Measurements from ENCODE around the gene PACRG. TPM values are rescaled to one million over a fixed set of nuclear protein-coding genes. Genes with fewer than 3 reads are reported as not detected.

The PACRG gene
- total RNA-seq, 1 donor from 2014 or later = 7.9 TPM

DNA sequence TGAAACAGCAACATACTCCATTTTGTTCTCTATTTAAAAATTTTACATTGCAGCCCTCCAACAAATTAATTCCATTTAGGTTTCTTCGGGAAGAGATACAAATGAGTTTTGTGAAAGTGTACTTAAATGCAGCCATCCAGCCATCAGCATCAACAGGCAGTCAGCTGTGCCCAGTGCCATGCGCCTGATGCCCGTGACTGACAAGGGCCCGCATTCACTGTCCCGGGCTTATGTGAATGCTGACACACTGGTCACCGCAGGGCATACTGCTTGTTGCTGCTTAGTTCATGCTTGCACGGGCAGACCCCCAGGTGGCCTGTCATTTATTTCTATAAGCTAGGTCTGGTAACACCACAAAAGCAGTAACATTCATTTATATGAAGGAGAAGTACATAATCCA lies 461.8 kb downstream of the PACRG start:
- ATAC-seq (no peak), DNase-seq (ENCODE audit: missing footprints) (no peak)
- intact Hi-C loops (cut with DNase I) = loop anchor here (10.0 kb wide), 1 partner anchor 365 kb away; no protein-coding TSS in a partner anchor

DNA sequence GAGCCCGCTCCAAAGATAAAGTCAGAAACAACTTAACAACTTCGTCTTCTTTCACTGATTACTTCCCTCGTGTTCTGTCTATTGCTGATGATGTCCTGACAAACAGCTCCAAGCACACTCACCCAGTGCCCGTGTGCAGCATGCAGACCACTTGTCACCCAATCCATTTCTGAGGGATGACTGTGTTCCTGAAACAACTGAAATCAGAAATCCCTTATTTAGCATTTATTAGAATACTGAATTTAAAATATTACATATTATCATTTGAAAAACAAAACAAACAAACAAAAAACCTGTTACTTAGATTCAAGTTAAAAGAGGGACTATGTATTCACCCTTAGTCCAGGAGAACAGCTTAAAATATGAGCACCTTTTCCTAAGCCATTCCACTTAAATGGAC lies 463.0 kb downstream of the PACRG start:
- DNase-seq (ENCODE audit: missing footprints) = no peak
- intact Hi-C loops (cut with DNase I) = no loop called here
- ATAC-seq = no peak

DNA sequence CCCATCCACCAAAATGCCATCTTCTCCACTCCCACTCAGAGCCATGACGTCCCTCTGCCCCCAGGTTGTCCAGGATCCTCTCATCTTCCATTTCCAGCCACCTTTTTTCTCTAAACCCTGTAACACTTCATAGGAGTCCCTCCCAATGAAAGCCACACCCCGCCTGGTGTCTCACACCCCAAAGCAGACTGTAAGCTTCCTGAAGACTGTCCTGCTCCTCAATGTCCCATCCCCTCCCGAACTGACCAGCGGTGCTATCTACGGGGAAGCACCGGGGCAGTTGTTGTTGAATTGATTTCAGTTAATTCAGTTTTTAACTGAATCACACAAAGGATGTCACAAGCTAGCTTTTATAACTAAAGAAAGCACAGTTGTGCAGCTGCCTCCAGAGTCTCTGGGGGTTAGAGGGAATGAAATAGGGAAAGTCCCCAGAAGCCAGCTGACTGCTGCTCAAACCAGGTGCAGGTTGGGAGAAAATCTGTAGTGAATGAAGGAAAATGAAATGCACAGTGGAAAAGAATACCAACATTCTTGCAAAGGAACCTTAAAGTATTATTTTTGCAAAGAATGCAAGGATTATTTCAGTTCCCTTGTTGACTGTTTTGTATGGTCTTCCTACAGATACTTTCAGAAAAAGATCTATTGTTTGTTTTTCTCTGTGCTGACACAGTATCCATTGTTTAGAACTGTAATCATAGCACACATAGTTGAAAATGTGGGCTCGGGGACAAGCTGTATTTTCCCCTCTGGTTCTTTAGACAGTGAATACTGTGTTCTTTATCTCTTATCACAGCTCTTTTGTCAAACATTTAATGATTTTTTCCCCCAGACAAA lies 464.1 kb downstream of the PACRG start:
- no peak for DNase-seq (ENCODE audit: missing footprints)
- intact Hi-C loops (cut with DNase I) = no loop called here
- peak; percentile 23 for ATAC-seq

DNA sequence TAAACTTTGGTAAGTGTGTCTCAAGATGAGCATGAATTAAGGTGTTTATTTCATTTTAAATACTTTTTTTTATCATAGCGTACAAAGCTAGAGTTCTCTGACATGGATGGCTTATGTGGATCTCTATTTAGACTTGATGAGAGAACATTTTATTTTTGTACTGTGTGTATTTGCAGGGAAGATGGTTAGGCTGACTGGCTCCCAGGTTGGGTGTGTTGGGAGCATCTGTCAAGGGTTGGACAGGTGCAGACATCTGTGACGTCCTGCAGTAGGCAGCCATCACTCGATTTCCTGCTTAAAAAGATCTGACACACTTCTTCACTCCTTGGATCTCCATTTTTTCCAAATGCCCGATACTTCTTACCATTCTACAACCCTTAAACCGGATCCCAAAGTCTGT lies 464.8 kb downstream of the PACRG start:
- intact Hi-C loops (cut with DNase I) = no loop called here
- no peak for DNase-seq (ENCODE audit: missing footprints)
- ATAC-seq = no peak

DNA sequence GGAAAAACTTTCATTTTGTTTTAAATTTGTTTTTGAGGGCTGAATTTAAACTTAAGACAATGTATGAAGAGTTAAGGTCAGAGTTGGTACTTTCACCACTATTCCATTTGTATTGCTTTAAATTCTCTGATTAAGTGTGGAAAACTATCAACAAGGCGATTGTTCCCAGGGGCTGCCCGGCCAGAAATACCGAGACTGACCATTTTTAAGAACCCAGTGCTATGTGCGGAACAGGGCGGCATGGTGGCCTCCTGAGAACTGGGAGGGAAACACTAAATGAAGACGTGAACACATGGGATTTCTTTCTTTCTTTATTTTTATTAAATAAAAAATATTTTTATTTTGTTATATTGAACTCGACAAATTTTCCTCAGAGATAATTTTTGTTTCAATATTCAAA lies 465.6 kb downstream of the PACRG start:
- no peak for ATAC-seq
- DNase-seq (ENCODE audit: missing footprints) = no peak
- intact Hi-C loops (cut with DNase I) = no loop called here

DNA sequence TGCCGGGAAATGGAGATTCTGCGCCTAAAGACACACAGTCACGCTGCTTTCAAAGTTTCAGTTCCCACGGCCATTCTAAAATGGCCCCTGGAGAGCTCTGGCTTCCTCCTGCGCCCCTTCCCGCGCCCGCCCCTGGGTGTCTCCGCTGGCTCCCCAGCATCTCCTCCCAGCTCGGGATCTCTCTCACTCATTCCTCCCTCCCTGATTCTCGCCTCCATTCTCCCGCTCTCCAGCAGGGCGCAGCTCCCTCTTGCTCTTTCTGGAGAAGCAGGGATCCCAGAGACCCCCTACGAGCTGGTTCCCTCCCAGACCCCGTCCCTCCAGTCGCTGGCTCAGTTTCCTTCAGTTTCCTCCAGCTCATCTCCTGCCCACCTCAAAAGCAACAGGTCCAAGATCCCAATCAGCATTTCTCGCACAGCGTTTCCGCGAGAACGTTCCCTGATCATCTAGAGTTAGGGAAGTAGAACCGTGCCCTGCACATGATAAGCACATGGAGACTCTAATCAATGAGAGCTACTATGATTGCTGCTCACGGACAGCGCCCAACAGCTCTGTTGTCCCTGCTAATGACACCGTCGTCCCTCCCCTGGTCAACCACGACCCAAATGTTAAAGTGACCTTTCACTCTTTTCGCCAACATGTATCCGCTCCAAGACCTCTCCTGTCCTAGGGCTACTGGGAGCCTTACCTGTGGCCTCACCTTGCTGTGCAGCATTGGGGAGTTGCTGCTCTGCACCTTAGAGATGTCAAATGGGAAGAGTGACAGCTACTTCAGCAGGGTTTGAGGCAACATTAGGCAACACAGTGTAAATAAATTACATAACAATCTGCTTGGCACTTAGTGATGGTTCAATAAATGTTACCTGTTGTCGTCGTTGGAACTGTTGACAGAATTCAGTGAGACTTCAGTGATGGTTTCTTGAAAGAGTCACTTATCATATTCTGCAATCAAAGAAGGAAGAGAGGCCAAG lies 468.2 kb downstream of the PACRG start:
- DNase-seq (ENCODE audit: missing footprints) (no peak), ATAC-seq (no peak)
- intact Hi-C loops (cut with DNase I) = no loop called here

DNA sequence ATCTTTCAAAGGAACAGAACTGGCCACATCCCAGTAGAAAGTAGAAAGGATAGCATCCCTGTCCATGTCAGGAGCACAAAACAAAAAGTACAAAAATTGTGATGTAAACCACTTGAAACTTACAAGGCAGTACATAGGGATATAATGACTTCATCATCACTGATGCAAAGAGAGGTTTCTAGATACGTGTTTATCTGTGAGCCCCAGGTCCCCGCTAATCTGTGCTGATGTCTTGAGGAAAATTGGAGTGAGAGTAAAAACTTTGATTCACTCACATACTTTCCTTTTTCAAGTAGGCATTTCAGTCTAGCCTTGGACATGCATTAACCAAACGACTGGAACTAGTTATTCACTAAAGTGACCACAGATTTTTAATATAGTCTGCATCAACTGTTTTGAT lies 470.1 kb downstream of the PACRG start:
- DNase-seq (ENCODE audit: missing footprints) (no peak), ATAC-seq (no peak)
- intact Hi-C loops (cut with DNase I) = no loop called here

DNA sequence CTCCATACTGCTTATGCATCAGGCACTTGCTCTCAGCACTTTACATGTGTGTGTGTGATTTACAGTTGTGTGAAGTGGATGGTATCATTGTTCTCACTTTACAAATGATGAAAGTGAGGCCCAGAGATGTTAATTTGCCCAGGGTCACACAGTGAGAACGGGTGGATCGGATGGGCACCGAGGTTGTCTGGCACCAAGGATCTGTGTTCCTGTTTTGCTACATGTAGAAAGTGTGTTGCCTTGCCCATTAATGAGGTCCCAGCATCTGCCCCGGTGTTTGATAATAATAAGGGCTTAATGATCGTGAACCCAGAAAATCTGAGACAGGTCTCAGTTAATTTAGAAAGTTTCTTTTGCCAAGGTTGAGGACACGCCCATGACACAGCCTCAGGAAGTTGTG lies 470.6 kb downstream of the PACRG start:
- intact Hi-C loops (cut with DNase I) = no loop called here
- ATAC-seq (no peak), DNase-seq (ENCODE audit: missing footprints) (no peak)

DNA sequence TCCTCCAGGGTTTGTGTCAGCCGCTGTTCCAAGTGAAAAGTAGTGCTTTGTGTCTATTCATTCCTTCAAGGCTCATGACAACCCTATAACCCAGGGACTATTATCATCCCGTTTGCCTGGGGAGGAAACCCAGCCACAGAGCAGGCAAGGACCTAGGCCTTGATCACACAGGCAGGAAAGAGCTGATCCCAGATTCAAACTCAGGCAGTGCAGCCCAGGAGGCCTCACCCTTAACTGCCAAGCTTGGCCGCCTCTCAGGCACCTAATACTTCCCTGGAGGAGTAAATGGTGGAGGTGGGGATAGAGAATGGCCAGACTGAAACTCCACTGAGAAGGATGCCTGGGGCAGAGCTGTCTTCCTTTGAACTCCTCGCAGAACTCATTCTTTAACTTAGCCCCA lies 471.6 kb downstream of the PACRG start:
- intact Hi-C loops (cut with DNase I) = no loop called here
- no peak for DNase-seq (ENCODE audit: missing footprints)
- no peak for ATAC-seq

DNA sequence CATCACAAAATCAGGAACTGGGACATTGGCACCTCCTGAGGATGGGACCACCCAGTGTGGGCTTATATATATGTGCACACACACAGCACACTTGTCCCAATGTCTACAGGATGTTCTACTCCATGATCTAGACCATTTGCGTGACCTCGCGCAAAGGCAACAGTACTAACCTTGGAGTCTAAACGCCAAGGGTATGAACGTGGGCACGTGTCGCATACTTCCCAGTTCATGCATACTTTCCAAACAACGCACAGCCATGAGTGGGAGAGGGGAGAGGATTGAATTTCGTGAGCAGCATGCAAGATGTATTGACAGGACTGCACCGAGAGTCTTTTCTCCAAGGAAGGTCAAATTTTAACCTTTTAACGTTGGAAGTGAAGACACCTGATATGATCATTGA lies 472.5 kb downstream of the PACRG start:
- DNase-seq (ENCODE audit: missing footprints) (no peak), ATAC-seq (no peak)
- intact Hi-C loops (cut with DNase I) = no loop called here

DNA sequence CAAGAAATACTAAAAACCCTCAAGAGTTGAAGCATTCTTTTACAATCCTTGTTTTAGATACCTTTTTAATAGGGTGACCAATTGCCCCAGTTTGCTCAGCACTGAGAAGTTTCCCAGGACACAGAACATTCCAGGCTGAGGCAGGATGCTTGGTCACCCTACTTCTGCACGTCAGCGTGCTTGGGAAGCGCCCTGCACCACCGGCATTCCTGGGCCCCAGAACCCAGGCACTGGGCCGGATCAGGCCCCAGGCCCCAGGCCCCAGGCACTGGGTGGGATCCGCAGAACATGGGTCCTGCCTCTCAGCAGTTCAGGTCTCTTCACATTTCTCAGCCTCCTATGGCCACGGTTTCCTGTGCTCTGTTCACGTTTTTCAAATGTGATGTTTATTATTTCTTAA lies 472.9 kb downstream of the PACRG start:
- ATAC-seq (no peak), DNase-seq (ENCODE audit: missing footprints) (no peak)
- intact Hi-C loops (cut with DNase I) = no loop called here

DNA sequence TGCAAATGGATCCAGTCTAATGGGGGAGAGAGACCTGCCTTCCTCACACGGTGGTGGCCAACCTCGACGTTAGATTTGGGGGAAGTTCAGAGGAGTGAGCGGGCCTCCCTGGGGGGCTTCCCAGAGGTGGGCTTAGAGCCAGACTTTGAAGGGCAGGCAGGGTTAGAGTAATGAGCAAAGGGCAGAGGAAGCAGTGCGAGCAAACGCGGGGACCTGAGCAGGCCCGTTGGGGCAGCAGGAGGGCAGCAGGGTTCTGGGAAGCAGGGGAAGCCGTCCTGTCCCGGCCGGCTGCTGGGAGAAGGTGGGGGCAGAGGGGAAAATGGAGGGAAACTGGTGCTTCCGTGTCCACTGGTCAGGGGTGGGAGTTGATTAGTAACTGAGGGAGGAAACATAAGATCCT lies 474.1 kb downstream of the PACRG start:
- DNase-seq (ENCODE audit: missing footprints) (no peak), ATAC-seq (no peak)
- intact Hi-C loops (cut with DNase I) = no loop called here

DNA sequence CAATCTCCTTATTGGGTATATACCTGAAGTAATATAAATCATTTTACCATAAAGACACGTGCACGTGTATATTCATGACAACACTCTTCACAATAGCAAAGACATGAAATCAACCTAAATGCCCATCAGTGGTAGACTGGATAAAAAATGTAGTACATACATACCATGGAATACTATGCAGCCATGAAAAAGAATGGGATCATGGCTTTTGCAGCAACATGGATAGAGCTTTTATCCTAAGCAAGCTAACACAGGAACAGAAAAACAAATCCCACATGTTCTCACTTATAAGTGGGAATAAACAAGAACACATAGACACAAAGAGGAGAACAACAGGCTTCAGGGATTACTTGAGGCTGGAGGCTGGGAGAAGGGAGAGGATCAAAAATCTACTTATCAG lies 478.4 kb downstream of the PACRG start:
- DNase-seq (ENCODE audit: missing footprints) (no peak), ATAC-seq (no peak)
- intact Hi-C loops (cut with DNase I) = loop anchor here (5.0 kb wide), 1 partner anchor 56 kb away; no protein-coding TSS in a partner anchor

DNA sequence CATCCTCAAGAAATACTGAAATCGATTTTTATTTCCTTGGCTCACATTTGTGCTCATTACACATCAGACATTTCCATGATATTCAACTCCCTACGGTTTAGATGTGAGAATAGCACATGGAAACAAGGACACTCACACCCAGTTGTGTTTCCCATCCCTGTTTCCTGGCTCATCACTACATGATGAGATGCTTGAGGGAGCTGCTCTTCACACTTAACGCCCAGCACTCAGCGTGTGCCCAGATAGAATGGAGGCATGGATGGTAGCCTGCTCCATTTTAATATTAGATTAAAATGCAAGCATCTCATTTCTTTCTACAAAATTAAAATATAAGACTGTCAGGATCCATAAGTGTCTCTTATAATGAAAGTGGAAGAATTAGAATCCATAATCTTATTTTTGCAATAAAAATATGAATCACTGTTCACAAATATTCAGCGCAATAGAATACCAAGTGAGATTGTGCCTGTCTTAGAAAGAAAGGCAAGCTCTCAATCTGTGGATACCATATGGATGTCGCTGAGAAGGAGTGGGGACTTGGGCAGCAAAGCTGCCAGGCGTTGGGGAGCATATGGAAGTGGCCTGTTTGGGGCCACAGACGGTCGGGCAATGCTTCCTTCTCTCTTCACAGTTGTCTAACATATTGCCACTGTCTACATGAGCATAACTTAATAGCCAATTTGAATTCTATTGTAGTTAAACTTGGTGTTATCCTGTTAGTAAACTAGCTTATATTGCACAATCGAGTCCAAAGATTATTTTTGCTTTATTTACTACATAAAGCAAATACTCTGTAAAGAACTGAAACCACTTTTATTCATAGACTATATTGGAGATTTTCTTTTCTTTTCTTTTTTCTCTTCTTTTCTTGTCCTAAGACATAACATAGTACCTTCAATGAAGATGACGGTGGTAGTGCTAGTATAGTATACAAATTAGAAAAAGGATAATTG lies 479.9 kb downstream of the PACRG start:
- intact Hi-C loops (cut with DNase I) = loop anchor here (5.0 kb wide), 1 partner anchor 55 kb away; no protein-coding TSS in a partner anchor
- ATAC-seq (no peak), DNase-seq (ENCODE audit: missing footprints) (no peak)

DNA sequence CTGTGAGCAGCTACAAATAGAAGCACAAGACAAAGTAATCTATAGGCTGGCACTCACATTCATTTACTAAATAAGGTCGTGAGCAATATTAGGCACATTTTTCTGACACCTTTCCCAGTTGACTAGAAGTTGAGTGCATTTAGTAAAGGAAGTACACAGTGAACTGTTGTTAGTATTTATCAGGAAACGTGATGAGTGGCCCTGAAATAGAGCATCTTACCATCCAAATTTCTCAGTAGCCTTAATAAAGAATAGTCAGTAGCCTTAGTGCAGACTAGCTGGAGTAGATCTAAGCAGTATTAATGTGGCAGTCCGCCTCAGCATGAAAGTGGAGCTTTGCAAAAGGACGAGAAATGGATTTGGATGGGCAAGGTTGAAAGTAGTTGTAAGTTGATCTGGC lies 481.2 kb downstream of the PACRG start:
- DNase-seq (ENCODE audit: missing footprints) (no peak), ATAC-seq (peak; percentile 95)
- intact Hi-C loops (cut with DNase I) = loop anchor here (1.0 to 5.0 kb wide), 2 partner anchors 53 to 204 kb away; no protein-coding TSS in a partner anchor

DNA sequence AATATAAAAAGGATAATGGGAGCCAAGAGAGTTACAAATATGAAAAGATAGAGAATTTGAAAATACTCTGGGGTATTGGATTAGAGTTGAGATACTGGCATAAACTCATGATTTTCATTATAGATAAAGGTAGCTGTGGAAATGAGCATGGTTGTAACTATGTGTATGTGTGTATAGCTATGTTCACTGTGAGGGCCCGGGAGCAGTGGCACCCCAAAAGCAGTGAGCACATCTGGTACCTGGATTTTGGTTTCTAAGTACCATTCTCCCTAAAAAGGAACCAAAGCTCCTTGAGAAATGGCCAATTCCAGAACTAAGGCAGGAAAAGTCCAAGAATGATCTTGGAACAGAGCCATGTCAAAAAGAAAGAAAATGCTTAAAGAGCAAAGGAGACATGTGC lies 484.3 kb downstream of the PACRG start:
- DNase-seq (ENCODE audit: missing footprints) (no peak), ATAC-seq (no peak)
- intact Hi-C loops (cut with DNase I) = no loop called here

DNA sequence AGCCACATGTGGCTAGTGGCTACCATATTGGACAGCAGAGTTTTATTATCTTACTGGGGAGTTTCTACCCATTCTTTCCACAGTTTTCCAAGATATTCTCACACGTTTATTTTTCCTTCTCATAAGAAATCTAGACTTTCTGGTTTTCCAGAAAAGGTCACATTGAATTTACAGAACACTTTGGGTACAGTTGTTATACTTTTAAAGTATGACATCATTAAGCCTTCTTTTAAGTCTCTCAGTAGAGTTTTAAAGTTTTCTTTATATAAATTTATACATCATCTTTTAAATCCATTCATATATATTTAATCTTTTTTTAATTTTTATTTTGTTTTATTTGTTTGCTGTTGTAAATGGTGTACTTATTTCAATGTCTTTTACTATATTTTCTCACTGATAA lies 486.5 kb downstream of the PACRG start:
- ATAC-seq (no peak), DNase-seq (ENCODE audit: missing footprints) (no peak)
- intact Hi-C loops (cut with DNase I) = no loop called here

DNA sequence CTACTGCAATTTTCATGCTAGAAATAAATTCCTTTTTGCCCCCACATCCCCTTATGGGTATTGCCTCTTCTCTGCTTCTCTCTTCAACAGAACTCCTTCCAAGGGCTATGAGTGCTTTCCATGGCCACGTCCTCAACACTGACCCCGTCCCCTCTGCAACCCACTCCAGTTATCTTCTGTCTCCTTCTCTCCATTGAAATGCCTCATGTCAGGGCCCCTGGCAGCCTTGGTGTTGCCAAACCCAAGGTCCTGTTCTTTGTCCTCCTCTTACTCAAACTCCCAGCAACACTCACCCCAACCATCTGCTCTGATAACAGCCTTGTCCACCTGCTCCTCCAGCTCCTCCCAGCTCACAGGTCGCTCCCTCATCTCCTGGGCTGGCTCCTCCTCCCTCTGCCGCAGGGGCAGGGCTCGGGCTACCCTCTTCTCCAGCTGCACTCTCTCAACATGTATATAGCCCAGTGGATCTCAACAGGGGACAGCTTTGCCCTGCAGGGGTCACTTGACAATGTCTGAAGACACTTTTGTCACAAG lies 490.7 kb downstream of the PACRG start:
- DNase-seq (ENCODE audit: missing footprints) (no peak), ATAC-seq (peak; percentile 49)
- intact Hi-C loops (cut with DNase I) = loop anchor here (5.0 kb wide), 1 partner anchor 69 kb away; no protein-coding TSS in a partner anchor
